Stimulated activated CD4-positive, alpha-beta T cell treated with anti-CD3 and anti-CD28 coated beads, TNF-alpha, amount 100 ng/mL, for 4 hours (primary cell): ENCODE measurements around the gene MICAL3.

Experiments used
- DNase-seq, 3 experiments: peaks; one replicate each; pipeline ENCODE4 v3.0.0-alpha.2; 2020; ENCODE audit warnings: low read depth in 3 of 3

MICAL3 gene

DNA sequence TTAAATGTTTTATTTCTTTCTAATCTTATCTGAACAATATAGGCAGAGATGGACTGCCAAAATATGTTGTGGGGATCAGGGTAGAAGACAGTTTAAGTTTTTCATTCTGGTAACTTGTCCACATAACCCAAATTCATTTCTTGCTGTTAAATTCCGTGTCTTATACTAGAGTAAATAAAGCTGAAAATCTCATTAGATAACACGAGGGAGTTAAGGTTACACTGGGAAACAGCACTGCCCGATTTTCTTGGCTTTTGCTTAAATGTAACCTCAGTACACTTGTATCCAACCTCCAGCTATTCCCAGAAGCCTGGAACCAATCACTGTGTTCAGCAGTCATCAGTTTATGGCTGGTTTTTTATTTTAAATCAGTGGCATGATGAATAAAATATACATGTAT lies 48.2 kb downstream of the MICAL3 start:
- no peak for DNase-seq

DNA sequence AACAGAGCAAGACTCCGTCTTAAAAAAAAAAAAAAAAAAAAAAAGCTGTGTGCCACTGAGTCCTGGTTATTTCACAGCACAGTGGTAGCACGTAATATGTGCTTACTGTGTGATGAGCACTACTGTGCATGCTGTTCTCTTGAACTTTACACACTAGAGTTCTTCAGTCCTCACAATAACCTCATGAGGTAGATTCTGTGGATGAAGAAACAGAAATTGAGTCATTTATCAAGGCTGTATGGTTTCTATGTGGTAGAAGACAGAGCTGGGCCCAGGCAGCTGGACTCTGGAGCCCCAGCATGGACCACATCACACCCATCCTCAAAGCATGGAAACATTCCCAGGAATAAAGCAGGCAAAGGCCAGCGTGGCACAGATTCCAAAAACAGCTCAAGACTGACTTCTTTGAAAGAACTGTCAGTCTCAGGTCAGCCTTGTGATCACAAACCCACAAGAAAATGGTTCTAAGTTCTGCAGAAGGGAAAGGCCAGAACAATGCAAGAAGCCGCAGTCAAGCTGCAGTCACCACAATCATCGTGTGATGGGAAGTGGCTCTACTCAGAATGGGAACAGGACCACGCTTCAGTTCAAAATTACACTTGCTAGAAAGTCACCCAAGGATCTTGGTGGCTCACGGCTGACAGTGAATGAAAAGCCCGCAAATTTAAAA lies 49.5 kb downstream of the MICAL3 start:
- DNase-seq = no peak

DNA sequence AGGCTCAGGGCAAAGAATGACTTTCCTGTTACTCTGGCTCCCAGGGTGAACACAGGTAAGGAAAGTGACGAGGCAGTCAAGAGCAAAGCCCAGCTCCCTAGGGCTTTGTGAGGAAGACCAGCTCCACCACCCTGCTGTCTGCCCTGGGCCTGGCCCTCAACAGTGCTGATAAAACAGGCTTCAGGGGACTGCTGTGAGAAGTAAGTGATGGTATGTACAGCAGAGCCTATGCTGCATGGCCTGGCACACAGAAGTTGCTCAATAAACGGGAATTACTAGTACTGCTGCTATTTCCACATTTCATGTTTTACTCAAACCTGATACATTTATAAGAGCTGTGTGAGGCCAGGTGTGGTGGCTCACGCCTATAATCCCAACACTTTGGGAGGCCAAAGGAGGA lies 50.3 kb downstream of the MICAL3 start:
- DNase-seq = no peak

DNA sequence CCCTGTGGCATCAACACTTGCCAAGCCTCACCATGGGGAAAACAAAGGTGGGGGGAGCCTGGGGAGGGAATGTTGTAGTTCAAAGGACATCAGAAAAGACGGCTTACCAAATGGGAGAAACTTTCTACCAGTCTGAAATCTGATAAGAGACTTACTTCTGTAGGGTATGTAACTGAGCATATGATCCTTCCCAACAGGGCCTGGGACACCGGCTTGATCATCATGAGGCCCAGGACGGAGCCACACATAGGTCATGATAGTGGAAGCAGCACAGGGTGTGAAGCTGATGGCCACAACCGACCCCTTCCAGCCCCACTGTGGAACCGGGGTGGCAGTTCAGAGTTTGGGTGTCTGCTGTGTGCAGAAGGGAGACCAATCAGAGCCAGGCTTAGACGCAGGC lies 51.1 kb downstream of the MICAL3 start:
- no peak for DNase-seq

DNA sequence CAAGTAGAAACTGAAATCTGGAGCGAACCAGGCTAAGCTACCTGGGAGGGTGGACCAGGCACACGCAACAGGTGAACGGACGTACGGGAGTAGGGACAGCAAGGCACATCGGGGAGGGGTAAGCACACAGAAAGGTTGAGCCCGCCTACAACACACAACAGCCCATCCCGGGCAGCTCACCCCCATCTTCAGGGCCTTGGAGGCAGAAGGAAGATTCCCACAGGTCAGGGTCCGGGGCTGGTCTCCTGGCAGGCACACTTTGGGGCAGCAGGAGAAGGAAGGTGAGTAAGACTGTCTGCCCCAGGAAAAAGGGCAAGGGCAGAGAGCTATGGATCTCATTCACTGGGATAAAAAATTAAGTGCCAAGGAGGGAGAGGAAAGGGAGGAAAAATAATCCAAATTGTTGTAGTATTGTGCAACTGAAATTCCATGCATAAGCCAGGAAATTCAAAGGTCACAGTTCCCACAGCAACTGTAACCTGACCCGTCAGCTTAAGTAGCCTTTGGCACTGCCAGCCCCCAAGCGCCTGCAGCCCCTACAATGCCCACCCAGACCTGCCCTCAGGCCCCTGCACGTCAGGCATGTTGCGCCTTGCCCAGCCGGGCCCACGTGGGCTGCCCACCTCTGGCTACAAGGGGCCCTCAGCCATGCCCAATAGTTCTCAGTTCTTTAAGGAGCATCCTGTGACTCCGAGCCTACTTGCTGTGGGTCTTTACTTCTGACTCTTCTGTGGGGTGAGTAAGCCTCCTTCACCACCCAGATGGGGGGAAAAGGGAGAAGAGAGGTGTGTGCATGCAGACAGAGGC lies 51.8 kb downstream of the MICAL3 start:
- DNase-seq = no peak

DNA sequence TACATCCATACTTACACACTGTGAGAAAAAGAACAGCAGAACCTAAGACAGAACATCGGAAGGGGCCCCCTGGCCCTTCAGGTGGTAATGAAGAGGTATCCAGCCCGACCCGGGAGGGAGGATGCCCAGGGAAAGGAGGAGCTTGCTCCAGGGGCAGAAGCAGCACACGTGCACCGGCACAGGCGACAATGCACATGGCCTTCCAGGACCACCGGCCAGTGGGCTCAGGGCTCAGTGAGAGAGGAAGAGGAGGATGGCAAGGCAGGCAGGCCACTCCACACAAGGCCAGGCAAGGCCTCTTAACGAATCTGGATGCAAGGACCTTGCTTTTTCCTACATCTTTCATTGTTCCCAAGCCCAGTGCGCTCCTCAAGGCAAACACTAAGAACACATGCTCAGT lies 52.6 kb downstream of the MICAL3 start:
- DNase-seq = no peak

DNA sequence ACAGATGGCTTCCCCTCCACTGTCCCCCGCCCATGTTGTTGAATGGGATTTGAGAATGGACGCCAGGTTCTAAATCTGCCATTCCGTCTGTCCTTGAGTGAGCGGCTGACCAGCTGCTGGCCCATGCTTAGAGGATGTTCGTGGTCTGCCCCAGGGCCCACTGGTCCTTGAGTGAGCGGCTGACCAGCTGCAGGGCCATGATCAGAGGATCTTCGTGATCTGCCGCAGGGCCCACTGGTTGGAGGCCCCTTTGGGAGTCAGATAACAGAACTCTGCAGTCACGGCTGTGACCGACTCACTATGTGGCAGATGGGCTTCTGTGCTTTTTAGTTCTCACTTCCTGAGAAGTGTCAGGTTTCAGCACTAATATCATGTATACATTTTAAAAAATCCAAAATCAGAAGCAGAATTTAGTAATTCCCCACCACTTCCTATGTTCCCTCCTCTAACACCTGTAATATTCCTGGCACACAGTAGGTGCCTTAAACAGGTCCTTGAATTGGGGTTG lies 54.1 kb downstream of the MICAL3 start:
- DNase-seq = no peak

DNA sequence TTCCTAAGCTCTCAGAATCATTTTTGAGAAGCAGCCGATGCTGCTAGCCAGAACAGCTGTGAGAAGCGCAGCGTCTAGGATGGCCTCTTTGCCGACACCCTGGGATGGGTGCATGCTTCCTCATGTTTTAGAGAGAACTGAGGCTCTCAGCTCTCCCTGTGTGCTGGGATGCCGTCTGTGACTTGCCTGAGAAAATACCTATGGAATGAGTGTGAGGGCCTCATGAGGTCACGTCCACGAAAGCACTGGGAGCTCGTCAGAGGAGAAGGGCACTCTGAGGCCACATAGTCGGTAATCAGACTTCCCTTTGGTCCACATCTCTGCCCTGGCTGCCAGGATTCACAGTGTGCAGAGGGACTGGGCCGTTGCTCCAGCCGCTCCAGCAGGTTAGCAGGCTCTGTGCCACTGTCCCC lies 54.7 kb downstream of the MICAL3 start:
- no peak for DNase-seq

DNA sequence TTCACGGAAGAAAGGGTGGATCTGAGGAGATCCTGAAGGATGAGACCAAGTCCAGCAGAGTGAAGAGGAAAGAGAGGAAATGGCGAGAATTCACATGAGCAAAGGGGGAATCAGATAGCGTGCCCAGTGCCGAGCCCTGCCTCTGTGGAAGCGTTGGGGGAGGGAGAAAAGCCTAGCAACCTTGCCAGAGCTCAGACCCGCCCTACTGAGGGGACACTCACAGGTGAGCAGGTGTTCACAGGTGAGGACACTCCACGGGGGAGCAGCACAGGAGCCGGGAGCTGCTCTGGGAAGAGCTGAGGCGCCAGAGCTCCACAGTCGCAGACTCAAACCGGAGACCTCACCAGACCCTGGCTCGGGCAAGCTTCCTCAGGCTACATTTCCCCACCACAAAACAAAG lies 56.2 kb downstream of the MICAL3 start:
- DNase-seq = no peak

DNA sequence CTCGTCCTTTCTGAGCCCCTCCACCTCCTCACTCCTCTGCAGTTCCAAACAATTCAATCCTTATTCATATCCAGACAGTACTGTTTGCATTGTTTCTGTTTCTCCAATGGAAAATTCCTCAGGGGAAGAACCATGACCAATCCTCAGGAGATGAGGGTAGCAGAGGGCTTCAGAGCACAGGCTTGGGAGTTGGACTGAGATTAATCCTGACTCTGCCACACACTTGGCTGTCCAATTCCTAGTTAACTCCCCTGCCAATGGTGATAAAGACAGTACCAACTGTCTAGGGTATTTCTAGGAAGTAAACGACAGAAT lies 58.0 kb downstream of the MICAL3 start:
- DNase-seq = no peak

DNA sequence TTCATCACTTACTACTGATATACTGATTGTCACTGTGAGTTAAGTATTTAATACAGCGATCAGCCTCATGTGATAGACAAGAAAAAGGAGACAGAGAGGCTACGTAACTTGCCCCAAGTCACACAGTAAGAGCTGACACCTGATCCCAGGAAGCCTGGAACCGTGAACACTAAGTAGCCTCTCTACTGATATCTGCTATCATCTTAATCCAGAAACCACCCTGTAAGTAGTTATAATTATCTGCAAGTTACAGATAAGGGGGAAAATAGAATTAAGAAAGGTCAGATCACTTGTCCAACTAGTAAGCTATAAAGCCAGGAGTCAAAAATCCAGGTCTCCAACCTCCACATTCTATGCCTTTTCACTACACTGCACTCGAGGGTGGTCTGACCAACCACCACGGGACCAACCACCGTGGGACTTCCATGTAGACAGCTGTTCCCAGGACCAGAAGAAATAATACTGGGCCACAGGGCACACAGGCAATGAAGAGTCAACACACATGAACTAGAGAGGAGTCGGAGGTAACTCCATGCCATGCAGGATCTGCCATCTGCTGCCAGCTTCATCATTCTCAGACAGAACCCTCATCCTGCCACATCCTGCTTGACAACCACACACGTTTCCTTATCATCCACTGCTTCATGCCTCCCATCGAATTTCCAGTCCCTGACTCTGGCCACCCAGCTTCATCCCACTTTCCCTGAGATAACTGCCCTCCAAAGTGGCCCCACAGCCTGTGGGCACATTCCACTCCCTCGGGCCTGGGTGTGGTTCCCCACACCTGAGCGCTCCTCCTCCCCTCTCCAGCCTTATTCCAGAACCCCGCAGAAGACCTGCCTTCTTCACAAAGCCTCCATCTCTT lies 58.6 kb downstream of the MICAL3 start:
- no peak for DNase-seq

DNA sequence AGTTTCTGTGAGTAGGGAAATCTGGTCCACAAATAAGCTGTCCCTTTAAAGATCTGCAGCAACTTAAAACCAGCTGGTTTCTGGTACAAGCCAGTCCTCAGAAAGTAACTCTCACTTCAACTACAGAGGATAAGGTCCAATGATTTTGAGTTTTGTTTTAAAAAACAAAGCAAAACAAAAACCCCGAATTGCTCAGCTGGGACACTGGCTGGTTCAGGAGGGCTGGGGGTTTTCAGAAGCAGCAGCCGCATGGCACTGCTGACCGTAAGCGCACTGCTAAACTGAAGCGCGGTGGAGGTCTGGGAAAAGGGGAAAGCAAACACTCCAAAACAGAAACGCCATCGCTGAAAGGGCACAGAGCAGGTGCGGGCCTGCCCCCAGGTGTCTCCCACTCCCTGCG lies 59.7 kb downstream of the MICAL3 start:
- DNase-seq = no peak

DNA sequence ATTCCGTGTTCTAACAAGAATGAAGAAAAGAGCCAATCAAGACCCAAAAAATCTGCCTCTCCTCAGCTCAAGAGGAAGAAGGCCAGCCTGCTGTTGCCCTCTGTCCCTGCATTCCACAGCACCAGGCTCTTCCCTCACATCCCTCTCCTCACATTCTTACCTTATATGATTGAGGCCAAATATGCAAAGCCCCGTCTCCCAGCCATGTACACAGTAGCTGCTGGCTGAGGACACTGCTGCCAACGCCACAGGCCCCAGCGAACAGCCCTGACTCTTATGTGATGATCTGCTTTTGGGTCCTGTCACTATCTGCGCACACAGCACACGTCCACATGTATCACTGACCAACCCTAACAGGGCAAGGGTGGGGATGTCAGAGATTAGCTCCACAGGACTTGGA lies 60.2 kb downstream of the MICAL3 start:
- DNase-seq = no peak

DNA sequence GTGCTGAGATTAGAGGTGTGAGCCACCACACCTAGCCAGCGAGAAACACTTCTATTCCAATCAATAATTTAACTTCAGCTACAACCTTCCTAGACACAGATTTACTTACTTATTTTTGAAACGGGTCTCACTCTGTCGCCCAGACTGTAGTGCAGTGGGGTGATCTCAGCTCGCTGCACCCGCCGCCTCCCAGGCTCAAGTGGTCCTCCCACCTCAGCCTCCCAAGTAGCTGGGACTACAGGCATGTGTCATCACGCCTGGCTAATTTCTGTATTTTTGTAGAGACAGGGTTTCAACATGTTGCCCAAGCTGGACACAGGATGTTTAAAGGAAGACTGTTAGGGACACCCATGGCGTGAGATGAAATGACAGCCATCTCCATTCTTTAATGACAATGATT lies 61.3 kb downstream of the MICAL3 start:
- DNase-seq = no peak

DNA sequence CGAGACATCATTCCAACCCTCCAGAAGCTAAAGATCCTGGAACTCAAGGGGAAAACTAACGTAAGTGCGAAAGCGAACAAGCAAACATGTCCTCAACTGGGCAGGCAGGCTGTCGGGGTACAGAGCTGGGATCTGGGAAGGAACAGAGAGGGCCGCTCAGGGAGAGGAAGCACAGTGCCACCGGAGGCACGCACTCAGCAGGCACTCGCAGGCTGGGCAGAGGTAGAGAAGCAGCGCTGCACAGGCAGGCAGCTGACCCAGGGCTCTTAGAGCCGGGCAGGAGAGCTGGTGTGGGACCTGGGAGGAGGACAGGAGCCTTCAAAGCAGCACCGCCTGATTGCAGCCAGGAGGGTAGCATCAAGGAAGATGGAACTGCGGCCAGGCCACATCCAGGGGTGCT lies 62.2 kb downstream of the MICAL3 start:
- no peak for DNase-seq

DNA sequence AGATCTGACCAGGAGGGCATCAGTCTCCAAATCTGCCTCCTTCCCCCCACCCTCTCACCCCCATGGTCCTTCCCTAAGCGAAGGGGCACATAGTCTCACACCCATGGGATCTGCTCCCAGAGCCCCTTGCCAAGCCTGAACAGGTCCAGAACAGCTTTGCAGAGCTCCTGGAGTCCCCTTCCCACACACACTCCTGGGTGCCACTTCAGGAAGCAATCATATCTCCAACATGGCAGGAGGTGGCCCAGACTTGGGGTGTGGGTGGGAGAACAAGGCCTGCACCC lies 63.0 kb downstream of the MICAL3 start:
- no peak for DNase-seq

DNA sequence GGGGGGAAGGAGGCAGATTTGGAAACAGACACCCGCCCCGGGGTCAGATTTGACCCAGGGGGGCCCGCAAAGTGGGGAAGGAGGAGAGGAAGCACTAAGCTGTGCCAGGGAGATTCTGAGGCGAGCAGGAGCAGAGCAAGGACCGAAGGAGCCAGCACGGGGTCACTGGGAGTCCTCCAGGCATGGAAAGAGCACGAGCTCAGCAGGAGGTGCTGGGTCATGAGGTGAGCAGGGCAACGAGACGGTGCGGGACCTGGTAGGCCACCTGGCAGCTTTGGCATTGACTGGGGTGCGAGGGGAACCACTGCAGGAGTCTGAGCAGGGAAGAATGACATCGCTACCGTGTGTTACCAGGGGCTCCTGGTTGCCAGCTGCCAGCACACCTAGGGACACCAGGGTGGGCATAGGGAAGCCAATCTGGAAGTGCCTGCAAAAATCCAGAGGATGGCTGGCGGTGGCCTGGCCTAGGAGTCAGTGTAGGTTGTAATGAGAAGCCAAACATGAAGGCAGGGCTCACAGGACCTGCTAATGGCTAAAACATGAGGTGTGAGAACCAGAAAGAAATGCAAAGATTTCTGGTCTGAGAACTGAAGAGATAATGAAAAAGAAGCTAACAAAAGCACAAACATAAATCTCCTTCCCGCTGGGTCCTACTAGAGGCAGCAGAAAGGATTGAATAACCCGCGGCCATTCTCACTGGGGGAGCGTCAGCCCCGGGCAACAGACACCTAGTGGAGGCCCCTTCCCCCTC lies 63.5 kb downstream of the MICAL3 start:
- DNase-seq = no peak

DNA sequence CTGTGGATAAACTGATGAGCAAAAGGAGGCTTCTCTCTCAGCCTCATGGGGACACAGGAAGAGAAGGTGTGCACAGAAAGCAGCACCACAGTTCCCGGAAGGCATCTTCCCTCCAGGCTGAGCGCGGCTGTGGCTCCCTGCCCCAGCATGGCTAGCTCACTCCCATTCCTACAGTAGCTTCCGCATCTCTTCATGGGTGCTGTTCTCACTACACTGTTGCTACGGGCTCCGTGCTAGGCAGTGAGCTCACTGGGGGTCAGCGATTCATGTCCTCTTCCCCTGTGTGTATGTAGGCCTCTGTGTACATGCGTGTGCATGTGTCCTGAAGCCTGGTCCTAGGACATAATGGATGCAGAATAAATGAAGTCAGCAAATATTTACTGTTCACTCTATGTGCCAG lies 64.3 kb downstream of the MICAL3 start:
- DNase-seq = no peak

DNA sequence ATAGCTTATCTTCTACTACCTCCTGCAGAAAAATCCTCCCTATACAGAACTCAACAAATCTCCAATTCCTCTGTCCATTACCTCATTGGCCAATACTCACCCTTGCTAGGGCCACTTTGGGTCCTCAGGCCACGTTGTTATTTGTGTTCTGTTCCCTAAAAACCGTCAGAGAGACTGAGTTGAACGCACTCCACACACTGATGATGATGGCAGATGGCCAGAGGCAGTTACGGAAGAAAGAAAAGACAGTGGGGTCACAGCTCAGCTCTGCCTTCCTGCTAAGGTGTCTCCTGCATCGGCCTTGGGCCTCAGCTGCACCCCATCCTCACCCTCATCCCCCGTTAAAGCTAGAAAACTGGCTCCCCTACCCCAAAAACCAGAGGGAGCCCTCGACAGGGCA lies 66.2 kb downstream of the MICAL3 start:
- DNase-seq = no peak

DNA sequence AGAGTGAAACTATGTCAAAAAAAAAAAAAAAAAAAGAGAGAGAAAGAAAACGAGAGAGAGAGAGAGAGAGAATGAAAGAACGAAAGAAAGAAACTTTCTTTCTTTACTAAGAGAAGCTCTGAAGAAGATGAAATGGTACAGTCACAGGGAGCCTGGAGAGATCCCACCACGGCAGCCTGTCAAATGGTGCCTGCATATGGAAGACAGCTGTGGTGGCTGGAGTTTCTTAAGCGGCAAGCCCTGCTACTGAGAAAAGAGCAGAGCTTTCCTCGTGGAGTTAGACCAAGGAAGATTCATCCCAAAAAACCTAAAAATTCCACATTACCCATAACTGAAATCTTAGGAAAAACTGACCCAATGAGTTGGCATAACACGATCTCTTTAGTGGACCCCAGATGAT lies 66.7 kb downstream of the MICAL3 start:
- no peak for DNase-seq

DNA sequence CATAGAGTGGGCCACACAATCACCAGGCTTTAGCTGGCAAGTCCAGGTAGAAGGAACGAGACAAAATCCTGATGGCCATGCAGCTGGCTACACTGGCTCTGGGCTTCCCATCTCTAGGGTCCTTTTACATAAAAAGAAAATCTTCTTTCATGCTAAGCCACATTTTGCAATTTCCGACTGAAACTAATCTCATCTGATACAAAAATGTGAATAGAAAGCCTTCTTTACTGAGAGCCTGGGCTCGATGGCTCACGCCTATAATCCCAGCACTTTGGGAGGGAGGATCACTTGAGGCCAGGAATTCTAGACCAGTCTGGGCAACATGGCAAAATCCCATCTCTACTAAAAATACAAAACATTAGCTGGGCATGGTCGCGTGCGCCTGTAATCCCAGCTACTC lies 67.2 kb downstream of the MICAL3 start:
- no peak for DNase-seq

DNA sequence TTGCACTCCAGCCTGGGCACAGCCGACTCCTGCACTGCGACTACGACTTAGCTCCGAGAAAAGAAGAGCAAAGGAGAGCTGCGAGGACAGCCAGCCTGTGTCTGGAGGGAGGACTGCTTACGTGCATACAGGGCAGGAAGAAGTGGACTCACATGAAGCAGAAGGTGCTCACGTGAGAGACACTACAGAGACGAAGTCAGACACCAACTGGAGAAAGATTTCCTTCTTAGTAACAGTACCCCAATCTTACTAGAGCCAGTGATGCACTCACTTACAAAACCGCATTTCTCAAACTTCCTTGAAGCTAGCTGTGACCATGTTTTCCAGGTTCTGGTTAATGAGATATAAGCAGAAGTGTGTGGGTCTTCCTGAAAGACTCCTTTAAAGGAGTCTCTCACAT lies 67.7 kb downstream of the MICAL3 start:
- DNase-seq = no peak
